Natural killer cell treated with Interleukin-12 subunit alpha and Interleukin-12 subunit beta and Interleukin-15 and Interleukin-18, amount 100 ng/mL, for 72 hours (primary cell): ENCODE data around the gene FAM53A. TPM values are rescaled to one million over a fixed set of nuclear protein-coding genes. Genes with fewer than 3 reads are reported as not detected.
A peak's percentile ranks its signal among the peaks of the same experiment; 100 is the strongest.

Source experiments
- ATAC-seq, 2 donors: fragments of 150-1000 bp; cut with Tn5 transposase in 1 of 2; sonication (Bioruptor Pico), chemical (Tn5 transposase) in 1 of 2; 2 replicates each; pipeline ENCODE4 v1.10.0; 2021
- DNase-seq: peaks from one replicate; pipeline ENCODE4 v3.0.0; 2022; ENCODE audit warnings: low spot score
- H3K27ac Mint-ChIP-seq, 2 donors: 1 replicate in 1 of 2; 2 replicates in 1 of 2; pipeline ENCODE4 v1.8.0; 2022; ENCODE audit warnings: mixed read lengths in 2 of 2, mild to moderate bottlenecking in 1 of 2, moderate library complexity in 1 of 2
- H3K27me3 Mint-ChIP-seq, 2 donors: 1 replicate in 1 of 2; 2 replicates in 1 of 2; pipeline ENCODE4 v1.8.0; 2022; ENCODE audit warnings: mixed read lengths in 2 of 2
- H3K36me3 Mint-ChIP-seq: one replicate; pipeline ENCODE4 v1.8.0; 2022; ENCODE audit warnings: mixed read lengths
- H3K4me1 Mint-ChIP-seq, 2 donors: 1 replicate in 1 of 2; 2 replicates in 1 of 2; pipeline ENCODE4 v1.8.0; 2022; ENCODE audit warnings: low read depth in 2 of 2, mixed read lengths in 2 of 2, mild to moderate bottlenecking in 1 of 2
- H3K4me3 Mint-ChIP-seq: one replicate; pipeline ENCODE4 v1.8.0; 2022; ENCODE audit warnings: mixed read lengths
- H3K9me3 Mint-ChIP-seq: 2 replicates; pipeline ENCODE4 v1.8.0; 2022; ENCODE audit warnings: mixed read lengths
- total RNA-seq, 2 donors: library from RNA; stranded (reverse); gene quantifications; one replicate each; pipeline ENCODE4 v1.2.3, GENCODE V29; 2022

Gene FAM53A
- total RNA-seq, 2 donors from 2014 or later: 0.78 to 6.2 TPM

DNA sequence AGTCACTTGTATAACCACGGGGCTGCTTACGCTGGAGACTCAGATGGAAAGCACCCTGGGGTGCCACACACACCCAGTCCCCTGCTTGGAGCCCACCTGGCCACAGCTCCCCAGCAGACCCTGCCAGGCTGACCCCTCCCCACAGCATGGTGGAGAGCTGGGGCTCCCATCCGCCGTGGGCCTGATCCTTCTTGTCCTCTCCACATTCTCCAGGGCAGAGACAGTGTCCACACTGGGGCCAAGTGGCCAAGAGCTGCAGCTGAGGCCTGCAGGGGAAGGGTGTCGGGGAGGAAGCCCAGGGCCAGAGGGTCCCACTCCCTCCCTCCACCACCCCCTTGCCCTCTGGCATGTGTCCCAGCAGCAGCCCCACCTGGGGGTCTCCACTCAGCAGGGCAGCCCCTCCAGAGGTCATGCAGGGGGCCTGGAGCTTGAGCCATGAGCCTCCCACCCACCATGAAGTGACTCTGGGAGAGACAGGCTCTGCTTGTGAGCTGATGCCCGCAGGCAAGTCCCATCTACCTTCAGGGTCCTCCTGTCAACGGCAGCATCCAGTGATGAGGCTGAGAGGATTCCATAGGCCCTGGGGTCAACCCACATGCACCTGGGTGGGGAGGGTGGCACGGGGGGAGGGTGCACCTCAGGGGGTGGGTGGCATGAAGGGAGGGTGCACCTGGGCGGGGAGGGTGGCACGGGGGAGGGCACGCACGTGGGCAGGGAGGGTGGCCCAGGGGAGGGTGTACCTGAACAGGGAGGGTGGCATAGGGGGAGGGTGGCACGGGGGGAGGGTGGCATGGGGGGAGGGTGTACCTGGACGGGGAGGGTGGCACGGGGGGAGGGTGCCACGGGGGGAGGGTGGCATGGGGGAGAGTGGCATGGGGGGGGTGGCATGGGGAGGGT lies 56.4 kb downstream of the FAM53A start:
- H3K9me3 Mint-ChIP-seq: no peaks in the 10 kb centered on the region
- H3K4me3 Mint-ChIP-seq: no peak overlapping the region
- H3K36me3 Mint-ChIP-seq: no peaks in the 10 kb centered on the region
- no peak overlapping the region for H3K27ac Mint-ChIP-seq
- H3K27me3 Mint-ChIP-seq: no peaks in the 10 kb centered on the region
- ATAC-seq (no peak), DNase-seq (no peak)
- no peaks in the 10 kb centered on the region for H3K4me1 Mint-ChIP-seq

- no peak for DNase-seq
- Mint-ChIP-seq H3K4me1 (no peaks in the 10 kb centered on the region), H3K27me3 (no peaks in the 10 kb centered on the region), H3K27ac (no peak overlapping the region), H3K36me3 (no peaks in the 10 kb centered on the region), H3K4me3 (no peak overlapping the region), H3K9me3 (no peaks in the 10 kb centered on the region)
- ATAC-seq: no peak
Measured at GRCh38 chr4:1626941-1627340, 57.2 kb downstream of the FAM53A start.

DNA sequence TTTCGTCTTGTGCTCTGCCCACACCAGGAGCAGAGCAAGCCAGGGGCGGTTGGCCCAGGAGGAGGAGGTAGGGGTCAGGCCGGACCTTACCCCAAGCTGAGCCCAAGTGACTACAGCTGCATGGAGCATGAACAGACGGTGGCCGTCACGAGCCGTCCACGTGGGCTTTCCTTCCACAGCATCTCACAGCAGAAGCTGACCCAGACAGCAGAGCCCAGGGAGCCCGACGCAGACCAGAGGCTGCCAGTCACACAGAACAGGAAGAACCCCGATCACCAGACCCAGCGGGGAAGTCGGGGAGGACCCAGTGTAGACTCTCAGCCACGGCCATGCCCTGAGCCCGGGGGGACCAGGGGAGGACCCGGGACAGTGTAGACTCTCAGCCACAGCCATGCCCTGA lies 58.0 kb downstream of the FAM53A start:
- H3K27ac Mint-ChIP-seq: no peak overlapping the region
- no peak for ATAC-seq

GRCh38 chr4:1625600-1626138 lies 58.4 kb downstream of the FAM53A start:
- H3K9me3 Mint-ChIP-seq: no peaks in the 10 kb centered on the region
- ATAC-seq: no peak
- no peaks in the 10 kb centered on the region for H3K27me3 Mint-ChIP-seq
- no peak overlapping the region for H3K4me3 Mint-ChIP-seq
- no peak overlapping the region for H3K27ac Mint-ChIP-seq
- no peaks in the 10 kb centered on the region for H3K4me1 Mint-ChIP-seq
- no peak for DNase-seq
- H3K36me3 Mint-ChIP-seq: no peaks in the 10 kb centered on the region

More for the DNA sequence above, 58.0 kb downstream of the FAM53A start:
- Mint-ChIP-seq H3K4me3 (no peak overlapping the region), H3K4me1 (no peaks in the 10 kb centered on the region), H3K27me3 (no peaks in the 10 kb centered on the region), H3K36me3 (no peaks in the 10 kb centered on the region), H3K9me3 (no peaks in the 10 kb centered on the region)
- no peak for DNase-seq

- H3K27me3 Mint-ChIP-seq: no peaks in the 10 kb centered on the region
- no peaks in the 10 kb centered on the region for H3K4me1 Mint-ChIP-seq
- DNase-seq (no peak), ATAC-seq (no peak)
- H3K36me3 Mint-ChIP-seq: no peaks in the 10 kb centered on the region
- H3K9me3 Mint-ChIP-seq: no peaks in the 10 kb centered on the region
- no peak overlapping the region for H3K4me3 Mint-ChIP-seq
- no peak overlapping the region for H3K27ac Mint-ChIP-seq
Measured at GRCh38 chr4:1624519-1624910, 59.6 kb downstream of the FAM53A start.

DNA sequence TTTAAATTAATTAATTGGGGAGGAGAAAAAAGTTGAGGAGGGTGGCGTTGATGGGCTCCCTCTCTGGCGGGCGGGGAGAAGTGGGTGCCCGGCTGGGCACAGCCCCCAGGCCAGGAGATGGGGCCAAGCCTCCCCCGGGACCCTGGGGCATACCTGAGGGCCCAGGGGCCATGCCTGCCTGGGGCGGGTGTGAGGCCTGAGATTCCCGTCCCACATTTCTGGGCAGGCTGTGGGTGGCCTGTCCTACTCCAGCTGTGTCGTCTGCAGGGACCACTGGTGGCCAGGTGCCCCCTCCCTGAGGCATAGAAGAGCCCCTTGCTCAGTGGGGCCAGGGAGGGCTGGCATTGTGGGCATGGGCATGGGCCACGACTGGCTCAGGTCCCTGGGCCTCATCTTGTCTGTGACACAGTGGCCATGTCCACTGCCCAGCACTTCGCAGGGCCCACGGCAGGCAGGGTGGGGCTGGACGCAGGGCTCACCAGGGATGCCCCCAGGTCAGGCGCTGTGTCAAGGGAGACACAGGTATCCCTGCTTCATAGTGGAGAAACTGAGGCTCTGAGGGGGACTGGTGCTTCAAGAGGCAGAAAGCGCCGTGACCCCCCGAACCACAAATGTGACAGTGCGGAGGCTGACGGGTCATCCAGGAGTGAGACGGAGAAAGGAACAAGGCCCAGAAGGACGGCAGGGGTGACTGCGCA lies 60.1 kb downstream of the FAM53A start:
- H3K9me3 Mint-ChIP-seq: no peaks in the 10 kb centered on the region

GRCh38 chr4:1623400-1623799 lies 60.7 kb downstream of the FAM53A start:
- Mint-ChIP-seq H3K36me3 (no peaks in the 10 kb centered on the region), H3K4me3 (no peak overlapping the region), H3K27ac (no peak overlapping the region), H3K4me1 (no peaks in the 10 kb centered on the region), H3K27me3 (no peaks in the 10 kb centered on the region), H3K9me3 (no peaks in the 10 kb centered on the region)
- no peak for ATAC-seq
- no peak for DNase-seq

More for the DNA sequence above, 60.1 kb downstream of the FAM53A start:
- Mint-ChIP-seq H3K4me3 (no peak overlapping the region), H3K27ac (no peak overlapping the region), H3K36me3 (no peaks in the 10 kb centered on the region), H3K4me1 (no peaks in the 10 kb centered on the region), H3K27me3 (no peaks in the 10 kb centered on the region)
- ATAC-seq (no peak), DNase-seq (no peak)

GRCh38 chr4:1622956-1623355 lies 61.2 kb downstream of the FAM53A start:
- H3K36me3 Mint-ChIP-seq: no peaks in the 10 kb centered on the region
- H3K27me3 Mint-ChIP-seq: no peaks in the 10 kb centered on the region
- ATAC-seq (no peak), DNase-seq (no peak)
- H3K4me3 Mint-ChIP-seq: no peak overlapping the region
- H3K4me1 Mint-ChIP-seq: no peaks in the 10 kb centered on the region
- H3K9me3 Mint-ChIP-seq: no peaks in the 10 kb centered on the region
- H3K27ac Mint-ChIP-seq: no peak overlapping the region

DNA sequence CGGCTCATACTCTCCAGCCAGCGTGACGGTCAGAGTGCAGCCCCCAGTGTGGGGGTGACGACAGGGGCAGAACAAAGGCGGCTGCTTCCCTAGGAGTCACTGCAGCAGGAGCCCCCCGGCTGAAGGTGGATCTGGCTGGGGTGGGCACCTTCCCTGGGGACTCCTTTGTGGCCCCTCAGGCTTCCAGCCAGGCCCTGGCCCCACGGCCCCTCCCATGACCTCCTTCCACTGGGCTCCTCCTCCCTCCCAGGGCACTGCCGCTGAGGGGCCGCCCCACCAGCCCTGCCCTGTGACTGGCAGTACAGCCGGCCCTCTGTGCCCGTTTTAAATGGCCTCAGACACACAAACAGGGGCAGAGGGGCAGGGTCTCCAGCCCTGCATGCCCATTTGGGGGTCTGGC lies 61.9 kb downstream of the FAM53A start:
- DNase-seq: no peak
- ATAC-seq: no peak
- H3K36me3 Mint-ChIP-seq: no peaks in the 10 kb centered on the region
- no peaks in the 10 kb centered on the region for H3K27me3 Mint-ChIP-seq
- no peak overlapping the region for H3K4me3 Mint-ChIP-seq
- H3K27ac Mint-ChIP-seq: no peak overlapping the region
- no peaks in the 10 kb centered on the region for H3K4me1 Mint-ChIP-seq
- no peaks in the 10 kb centered on the region for H3K9me3 Mint-ChIP-seq

GRCh38 chr4:1621526-1621925 lies 62.6 kb downstream of the FAM53A start:
- DNase-seq: no peak
- no peak for ATAC-seq
- Mint-ChIP-seq H3K4me3 (no peak overlapping the region), H3K27ac (no peak overlapping the region), H3K9me3 (no peaks in the 10 kb centered on the region), H3K27me3 (no peaks in the 10 kb centered on the region), H3K4me1 (no peaks in the 10 kb centered on the region), H3K36me3 (no peaks in the 10 kb centered on the region)

DNA sequence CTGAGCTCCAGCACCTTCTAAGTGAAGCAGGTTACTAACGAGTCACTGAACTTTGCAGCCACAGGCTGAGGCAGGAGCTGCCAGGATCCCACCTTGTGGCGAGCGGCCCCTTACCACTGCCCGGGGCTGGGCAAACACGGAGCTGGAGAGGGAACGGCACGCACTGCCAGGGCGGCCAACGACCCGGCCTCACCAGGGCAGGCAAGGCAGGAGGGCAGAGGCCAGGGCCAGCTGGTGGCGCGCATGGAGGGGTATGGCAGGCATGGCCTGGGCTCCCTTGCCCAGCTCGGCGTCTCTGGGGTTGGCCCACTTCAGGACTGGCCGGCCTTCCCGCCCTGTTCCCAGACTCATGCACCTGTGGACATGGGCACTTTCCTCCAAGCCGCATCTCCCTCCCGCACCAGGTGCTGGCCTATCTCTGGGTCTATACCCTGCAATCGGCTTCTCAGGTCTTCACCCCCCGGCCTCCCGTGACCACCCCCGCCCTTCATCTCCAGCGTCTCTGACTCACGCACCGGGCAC lies 64.9 kb downstream of the FAM53A start:
- no peak for DNase-seq
- H3K36me3 Mint-ChIP-seq: no peaks in the 10 kb centered on the region
- H3K9me3 Mint-ChIP-seq: no peaks in the 10 kb centered on the region
- no peaks in the 10 kb centered on the region for H3K27me3 Mint-ChIP-seq
- H3K27ac Mint-ChIP-seq: no peak overlapping the region
- H3K4me3 Mint-ChIP-seq: no peak overlapping the region
- peaks cover 4 to 8% of the 10 kb centered on the region in 2 donors for H3K4me1 Mint-ChIP-seq
- peak in 1 of 2 donors; percentile 28 for ATAC-seq

DNA sequence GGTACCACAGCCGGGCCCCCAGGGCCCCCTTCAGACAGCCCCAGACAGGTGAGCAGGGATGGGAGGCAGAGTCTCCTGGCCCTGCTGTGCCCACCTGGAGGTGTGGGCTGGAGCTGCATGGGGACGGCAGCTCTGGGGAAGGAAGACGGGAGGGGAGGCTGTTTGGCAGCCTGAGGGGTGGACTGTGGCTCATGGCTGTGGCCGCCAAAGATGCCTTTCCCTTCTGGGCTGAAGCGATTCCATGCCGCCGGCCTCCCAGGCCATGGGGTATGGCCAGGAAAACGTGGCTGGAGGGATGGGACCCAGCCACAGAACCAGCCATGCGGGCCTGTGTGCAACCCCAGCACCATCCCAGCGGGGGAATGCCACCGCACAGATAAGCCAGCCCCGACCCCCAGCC lies 65.7 kb downstream of the FAM53A start:
- Mint-ChIP-seq H3K36me3 (no peaks in the 10 kb centered on the region), H3K27ac (no peak overlapping the region), H3K27me3 (no peaks in the 10 kb centered on the region), H3K4me1 (peaks cover 4 to 8% of the 10 kb centered on the region in 2 donors), H3K4me3 (no peak overlapping the region), H3K9me3 (no peaks in the 10 kb centered on the region)
- DNase-seq (no peak), ATAC-seq (peak in 1 of 2 donors; percentile 34)

- Mint-ChIP-seq H3K36me3 (no peaks in the 10 kb centered on the region), H3K27ac (no peak overlapping the region), H3K9me3 (no peaks in the 10 kb centered on the region), H3K4me1 (peaks cover 4 to 8% of the 10 kb centered on the region in 2 donors), H3K4me3 (no peak overlapping the region), H3K27me3 (no peaks in the 10 kb centered on the region)
- ATAC-seq (no peak), DNase-seq (no peak)
Measured at GRCh38 chr4:1616557-1616930, 67.6 kb downstream of the FAM53A start.
